HEK293T (cell line): ENCODE measurements around the gene RUVBL2.

ENCODE experiments used
- ARNT ChIP-seq: fragments of 450-650 bp; IDR thresholded peaks from 2 replicates; pipeline ENCODE4 v1.6.1; 2017; ENCODE audit warnings: mild to moderate bottlenecking
- BHLHE40 ChIP-seq: fragments of 450-650 bp; IDR thresholded peaks from 2 replicates; pipeline ENCODE4 v1.6.1; 2016; ENCODE audit warnings: mild to moderate bottlenecking, moderate library complexity, borderline replicate concordance
- CTBP1 ChIP-seq: fragments of 450-650 bp; IDR thresholded peaks from 2 replicates; pipeline ENCODE4 v1.6.1; 2016; ENCODE audit warnings: borderline replicate concordance
- FOXA1 ChIP-seq: fragments of 450-650 bp; IDR thresholded peaks from 2 replicates; pipeline ENCODE4 v1.6.1; 2016; ENCODE audit warnings: mild to moderate bottlenecking
- FOXK2 ChIP-seq: fragments of 450-650 bp; IDR thresholded peaks from 2 replicates; pipeline ENCODE4 v1.6.1; 2016; ENCODE audit warnings: mild to moderate bottlenecking
- FOXM1 ChIP-seq: fragments of 450-650 bp; IDR thresholded peaks from 2 replicates; pipeline ENCODE4 v1.6.1; 2017; ENCODE audit warnings: mild to moderate bottlenecking, borderline replicate concordance
- HDGF ChIP-seq: fragments of 450-650 bp; IDR thresholded peaks from 2 replicates; pipeline ENCODE4 v1.6.1; 2017; ENCODE audit warnings: antibody characterized with exemption, borderline replicate concordance
- SP1 ChIP-seq: fragments of 450-650 bp; IDR thresholded peaks from 2 replicates; pipeline ENCODE4 v1.6.1; 2017
- SUZ12 ChIP-seq: fragments of 450-650 bp; IDR thresholded peaks from 2 replicates; pipeline ENCODE4 v1.6.1; 2016; ENCODE audit warnings: mild to moderate bottlenecking
- TARDBP ChIP-seq: fragments of 450-650 bp; IDR thresholded peaks from 2 replicates; pipeline ENCODE4 v1.6.1; 2016
- ZNF384 ChIP-seq: fragments of 450-650 bp; IDR thresholded peaks from 2 replicates; pipeline ENCODE4 v1.6.1; 2016
- TF ChIP-seq, protein P1 (sequence below): fragments of 450-650 bp; IDR thresholded peaks from 2 replicates; pipeline ENCODE4 v1.6.1; 2016

DNA sequence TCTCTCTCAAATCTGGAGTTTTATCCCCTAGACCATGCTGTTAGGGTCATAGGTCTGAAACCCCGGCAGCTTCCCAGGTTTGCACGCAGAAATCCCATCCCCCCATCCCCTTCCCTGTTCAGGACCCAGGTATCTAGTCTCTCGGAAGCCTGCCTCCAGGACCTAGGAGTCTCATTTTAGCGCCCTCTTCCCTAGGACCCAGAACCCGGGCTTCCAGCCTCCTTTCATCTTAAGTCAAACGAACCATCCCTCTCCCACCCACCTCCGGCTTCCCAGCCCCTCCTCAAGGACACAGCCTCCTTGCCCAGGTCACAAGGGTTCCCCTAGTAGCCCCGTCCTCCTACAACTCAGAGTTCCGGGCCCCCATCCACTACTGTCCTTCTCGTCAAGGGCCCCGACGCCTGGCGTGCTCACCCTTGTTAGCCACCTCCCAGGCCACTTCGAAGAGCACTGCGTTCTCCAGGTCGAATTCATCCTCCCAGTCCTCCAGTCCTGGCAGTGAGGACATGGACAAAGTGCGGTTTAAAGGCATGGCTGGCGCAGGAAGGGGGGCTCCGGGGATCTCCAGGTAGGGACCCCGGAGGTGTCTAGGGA lies 1.0 kb upstream of the RUVBL2 start:
- no peak for TF ChIP-seq ZNF384
- TF ChIP-seq FOXK2 = no peak
- no peak for TF ChIP-seq HDGF
- no peak for TF ChIP-seq FOXA1
- TF ChIP-seq TARDBP = no peak
- no peak for TF ChIP-seq BHLHE40
- TF ChIP-seq SP1 = no peak
- TF ChIP-seq ARNT = no peak
- TF ChIP-seq, protein P1, sequence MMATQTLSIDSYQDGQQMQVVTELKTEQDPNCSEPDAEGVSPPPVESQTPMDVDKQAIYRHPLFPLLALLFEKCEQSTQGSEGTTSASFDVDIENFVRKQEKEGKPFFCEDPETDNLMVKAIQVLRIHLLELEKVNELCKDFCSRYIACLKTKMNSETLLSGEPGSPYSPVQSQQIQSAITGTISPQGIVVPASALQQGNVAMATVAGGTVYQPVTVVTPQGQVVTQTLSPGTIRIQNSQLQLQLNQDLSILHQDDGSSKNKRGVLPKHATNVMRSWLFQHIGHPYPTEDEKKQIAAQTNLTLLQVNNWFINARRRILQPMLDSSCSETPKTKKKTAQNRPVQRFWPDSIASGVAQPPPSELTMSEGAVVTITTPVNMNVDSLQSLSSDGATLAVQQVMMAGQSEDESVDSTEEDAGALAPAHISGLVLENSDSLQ = no peak
- TF ChIP-seq SUZ12 = no peak
- no peak for TF ChIP-seq CTBP1
- no peak for TF ChIP-seq FOXM1
